ENCODE results near the gene ENPP3. TPM values are rescaled to one million over a fixed set of nuclear protein-coding genes. Genes with fewer than 3 reads are reported as not detected.

ENPP3 gene
- total and polyA plus RNA-seq, 2 of the 13 experiments (the other 11 are each of a cell fraction or from before 2014, with no cell fraction given), result 40.0 to 75.4 TPM

DNA sequence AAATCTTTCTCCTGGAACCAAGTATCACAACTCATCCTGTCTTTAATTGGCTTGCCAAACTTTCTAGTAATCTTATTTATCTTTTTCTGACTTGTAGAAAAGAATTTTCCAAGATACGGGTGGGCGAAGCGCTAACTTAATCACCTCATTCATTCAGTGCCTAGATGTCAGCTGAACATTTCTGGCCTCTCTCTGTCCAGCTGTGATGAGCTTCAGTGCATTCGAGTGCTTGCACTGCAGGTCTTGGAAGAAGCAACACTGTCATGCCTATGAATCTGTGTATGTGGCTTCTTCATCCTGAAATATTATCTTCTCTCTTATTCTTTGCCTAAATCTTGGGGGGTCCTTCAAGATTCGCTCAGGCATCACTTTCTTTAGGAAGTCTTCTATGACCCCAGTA, 154.4 kb downstream of the ENPP3 start:
- no peak overlapping the region for H3K27ac ChIP-seq (ENCODE audit: extremely low read length, insufficient read depth, low read length)
- no peaks in the 10 kb centered on the region for H3K27me3 ChIP-seq (ENCODE audit: control insufficient read depth in 1 of 2, insufficient read depth in 2 of 2, low read length in 2 of 2)
- H3K79me2 ChIP-seq (ENCODE audit: insufficient read depth, low read length), result no peaks in the 10 kb centered on the region
- no peak for ATAC-seq
- no peak for FAIRE-seq
- CTCF ChIA-PET (ENCODE audit: low intra/inter-chr PET ratio, low total read pairs), result interaction anchor here (2.1 kb wide), 1 partner anchor 16 kb away, joined by 5 read pairs; the partner anchor contains the start of gene ENPP1
- peaks cover 24% of the 10 kb centered on the region for H3K4me1 ChIP-seq (ENCODE audit: insufficient read depth, low read length)
- DNase-seq (ENCODE audit: low spot score), result no peak
- TF ChIP-seq RERE (CRISPR knock-in tag; IDR thresholded peaks at IDR 0.05; ENCODE audit: low read depth) (no peak), ZNF121 (CRISPR knock-in tag; IDR thresholded peaks at IDR 0.05) (no peak), JDP2 (CRISPR knock-in tag; IDR thresholded peaks at IDR 0.05; ENCODE audit: borderline replicate concordance) (no peak), ZNF503 (CRISPR knock-in tag; IDR thresholded peaks at IDR 0.05) (no peak), ELF1 (CRISPR knock-in tag; IDR thresholded peaks at IDR 0.05) (no peak), CREB1 (IDR thresholded peaks at IDR 0.05) (no peak), CREB1 (CRISPR knock-in tag; IDR thresholded peaks at IDR 0.05) (no peak), TCF7L2 (IDR thresholded peaks at IDR 0.05; ENCODE audit: low read depth, low read length) (no peak), ZNF598 (CRISPR knock-in tag; IDR thresholded peaks at IDR 0.05; ENCODE audit: borderline replicate concordance) (no peak)
- TF ChIP-seq, protein P1, sequence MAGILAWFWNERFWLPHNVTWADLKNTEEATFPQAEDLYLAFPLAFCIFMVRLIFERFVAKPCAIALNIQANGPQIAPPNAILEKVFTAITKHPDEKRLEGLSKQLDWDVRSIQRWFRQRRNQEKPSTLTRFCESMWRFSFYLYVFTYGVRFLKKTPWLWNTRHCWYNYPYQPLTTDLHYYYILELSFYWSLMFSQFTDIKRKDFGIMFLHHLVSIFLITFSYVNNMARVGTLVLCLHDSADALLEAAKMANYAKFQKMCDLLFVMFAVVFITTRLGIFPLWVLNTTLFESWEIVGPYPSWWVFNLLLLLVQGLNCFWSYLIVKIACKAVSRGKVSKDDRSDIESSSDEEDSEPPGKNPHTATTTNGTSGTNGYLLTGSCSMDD (CRISPR knock-in tag; IDR thresholded peaks at IDR 0.05), result no peak
- H3K4me2 ChIP-seq (ENCODE audit: low read depth, low read length), result no peak overlapping the region
- H3K9me3 ChIP-seq (ENCODE audit: low read length), result no peaks in the 10 kb centered on the region
- no peak overlapping the region for H3K4me3 ChIP-seq (replicated peaks in 1 of 3; ENCODE audit: insufficient read depth in 1 of 3, low read depth in 2 of 3, low read length in 3 of 3)
- no TSS peak for BruUV-seq (replicated peaks)
- POLR2A ChIA-PET, result no interaction called here
- intact Hi-C loops (cut with micrococcal nuclease; ENCODE audit: unreplicated experiment), result no loop called here
- in situ Hi-C loops (cut with HindIII; ENCODE audit: extremely low pct_ligation_motif_present, low pct_unique_long_range_greater_than_20kb), result loop anchor here (5.0 kb wide), 1 partner anchor 94 kb away; no protein-coding TSS in a partner anchor
- H3K36me3 ChIP-seq (replicated peaks in 1 of 2; ENCODE audit: control insufficient read depth in 1 of 2, insufficient read depth in 2 of 2, low read length in 2 of 2), result no peaks in the 10 kb centered on the region
- H3K9ac ChIP-seq (ENCODE audit: insufficient read depth, low read depth, low read length), result no peak overlapping the region
- no peaks in the 10 kb centered on the region for H4K20me1 ChIP-seq (ENCODE audit: insufficient read depth, low read length)
- 72% methylated on average over 5 of the region's 5 CpGs for WGBS (ENCODE audit: low lambda C conversion rate)
- H2AFZ ChIP-seq (ENCODE audit: low read length), result no peak overlapping the region
